Stimulated activated CD4-positive, alpha-beta T cell treated with anti-CD3 and anti-CD28 coated beads, Interleukin-4, amount 100 ng/mL, for 1 hour (primary cell): Measurements from ENCODE around the gene ARFRP1.
"Not testable (repeated sequence)": the region's sequence is repeated elsewhere in the genome, so short reads cannot be mapped to it uniquely, and the experiment has no call there.

Experiments used
- DNase-seq: peaks from one replicate; pipeline ENCODE4 v3.0.0-alpha.2; 2020

Gene ARFRP1

GRCh38 chr20:63671695-63672094, 36.1 kb downstream of the ARFRP1 start:
- not testable (repeated sequence) for DNase-seq

- DNase-seq: no peak
These were observed 39.4 kb downstream of the ARFRP1 start for GRCh38 chr20:63668351-63668750.

DNA sequence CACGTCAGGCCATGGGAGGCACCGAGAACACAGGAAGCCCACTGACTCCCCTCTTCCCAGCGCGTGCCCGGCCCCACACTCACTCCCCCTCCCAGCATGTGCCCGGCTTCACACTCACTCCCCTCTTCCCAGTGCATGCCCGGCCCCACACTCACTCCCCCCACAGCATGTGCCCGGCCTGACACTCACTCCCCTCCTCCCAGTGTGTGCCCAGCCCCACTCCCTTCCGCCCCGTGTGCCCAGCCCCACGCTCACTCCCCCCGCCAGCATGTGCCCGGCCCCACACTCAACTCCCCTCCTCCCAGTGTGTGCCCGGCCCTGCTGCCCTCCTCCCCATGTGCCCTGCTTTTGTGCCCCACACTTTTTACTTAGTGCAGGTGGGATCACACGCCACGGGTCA, 39.9 kb downstream of the ARFRP1 start:
- no peak for DNase-seq

GRCh38 chr20:63665708-63666107, 42.1 kb downstream of the ARFRP1 start:
- no peak for DNase-seq

- DNase-seq: no peak
These were observed 42.7 kb downstream of the ARFRP1 start for GRCh38 chr20:63664861-63665594.

GRCh38 chr20:63664143-63664851, 43.5 kb downstream of the ARFRP1 start:
- DNase-seq: no peak

- no peak for DNase-seq
These were observed 44.3 kb downstream of the ARFRP1 start for GRCh38 chr20:63663332-63664066.

DNA sequence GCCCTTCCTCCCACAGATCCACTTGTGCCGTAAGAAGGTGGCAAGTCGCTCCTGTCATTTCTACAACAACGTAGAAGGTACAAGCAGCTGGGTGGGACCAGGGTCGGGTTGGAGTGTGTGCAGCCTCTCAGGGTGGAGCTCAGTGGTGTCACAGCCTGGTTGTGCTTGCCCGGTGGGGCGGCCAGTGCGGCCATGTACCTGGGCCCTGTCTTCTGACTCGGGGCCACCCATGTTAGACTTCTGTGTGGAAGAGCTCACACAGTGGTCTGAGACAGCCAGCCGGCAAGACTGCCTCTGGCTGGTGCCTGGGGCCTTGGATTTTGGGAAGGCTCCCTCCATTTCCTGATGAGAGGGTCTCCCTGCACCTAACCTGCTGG, 45.0 kb downstream of the ARFRP1 start:
- DNase-seq: no peak

DNA sequence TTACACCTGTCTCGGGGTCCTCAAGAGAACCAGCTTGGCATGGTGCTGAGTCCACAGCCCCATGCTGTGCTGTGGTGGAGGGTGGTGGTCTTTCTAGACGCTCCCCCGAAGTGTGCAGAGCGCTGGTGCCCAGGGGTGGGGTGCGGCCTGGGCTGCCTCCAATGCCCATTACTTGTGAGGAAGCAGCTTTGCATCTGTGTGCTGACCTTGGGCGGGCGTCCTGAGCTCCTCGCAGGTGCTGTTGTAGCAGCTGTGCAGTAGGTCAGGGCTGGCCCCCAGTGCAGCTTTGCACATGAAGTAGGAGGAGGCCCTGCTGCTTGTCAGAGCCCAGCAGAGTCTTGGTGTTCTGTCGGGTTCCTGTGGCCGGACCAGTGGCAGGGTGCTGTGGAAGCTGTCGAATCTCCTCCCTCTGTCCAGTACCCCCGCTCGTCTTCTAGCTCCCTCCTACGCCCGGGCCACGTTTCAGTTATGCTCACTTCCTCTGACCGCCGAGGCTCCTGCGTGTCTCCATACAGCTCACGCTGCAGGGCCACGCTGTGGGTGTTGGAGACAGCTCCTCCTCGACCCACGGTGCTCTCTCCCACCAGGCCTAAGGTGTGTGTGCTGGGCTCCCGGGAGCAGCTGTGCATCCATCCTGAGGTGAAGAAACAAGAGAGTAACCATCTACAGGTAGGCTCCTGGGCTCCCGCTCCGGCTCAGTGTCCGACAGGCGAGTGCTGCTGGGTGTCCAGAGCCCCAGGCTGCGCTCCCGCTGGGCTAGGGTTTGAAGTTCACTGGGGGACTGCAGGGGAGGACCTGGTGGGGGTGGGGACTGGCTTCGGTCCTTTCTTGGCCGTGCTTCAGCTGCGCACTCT, 45.6 kb downstream of the ARFRP1 start:
- DNase-seq: no peak

GRCh38 chr20:63661108-63661507, 46.7 kb downstream of the ARFRP1 start:
- no peak for DNase-seq

- DNase-seq: no peak
These were observed 47.2 kb downstream of the ARFRP1 start for GRCh38 chr20:63660622-63661021.

DNA sequence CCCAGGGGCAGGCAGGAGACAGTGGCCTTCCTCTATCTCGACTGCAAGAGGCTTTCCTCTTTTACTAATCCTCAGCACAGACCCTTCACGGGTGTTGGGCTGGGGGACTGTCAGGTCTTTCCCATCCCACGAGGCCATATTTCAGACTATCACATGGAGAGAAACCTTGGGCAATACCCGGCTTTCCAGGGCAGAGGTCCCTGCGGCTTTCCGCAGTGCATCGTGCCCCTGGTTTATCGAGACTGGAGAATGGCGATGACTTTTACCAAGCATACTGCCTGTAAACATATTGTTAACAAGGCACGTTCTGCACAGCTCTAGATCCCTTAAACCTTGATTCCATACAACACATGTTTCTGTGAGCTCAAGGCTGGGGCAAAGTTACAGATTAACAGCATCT, 47.6 kb downstream of the ARFRP1 start:
- DNase-seq: not testable (repeated sequence)

- no peak for DNase-seq
These were observed 48.4 kb downstream of the ARFRP1 start for GRCh38 chr20:63659370-63659769.

DNA sequence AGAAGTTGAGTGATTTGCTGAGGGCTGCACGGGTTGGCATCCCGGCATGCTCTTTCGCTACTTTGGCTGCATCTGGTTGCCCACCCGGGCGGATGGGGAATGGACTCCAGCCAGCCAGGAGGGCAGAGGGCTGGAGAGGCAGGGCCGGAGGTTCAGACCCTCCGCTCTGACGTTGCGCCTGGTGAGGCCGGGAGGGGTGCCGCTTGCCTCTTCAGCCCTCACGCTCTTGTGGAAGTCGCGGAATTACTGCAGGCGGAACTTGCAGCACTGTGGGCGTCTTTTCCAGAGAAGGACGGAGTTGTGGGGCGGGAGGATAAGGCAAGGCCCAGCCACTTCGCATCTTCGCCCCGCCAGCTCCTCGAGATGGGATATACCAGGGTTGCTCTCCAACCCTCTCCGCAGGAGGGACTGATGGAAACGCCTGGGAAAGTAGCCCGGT, 49.0 kb downstream of the ARFRP1 start:
- no peak for DNase-seq

DNA sequence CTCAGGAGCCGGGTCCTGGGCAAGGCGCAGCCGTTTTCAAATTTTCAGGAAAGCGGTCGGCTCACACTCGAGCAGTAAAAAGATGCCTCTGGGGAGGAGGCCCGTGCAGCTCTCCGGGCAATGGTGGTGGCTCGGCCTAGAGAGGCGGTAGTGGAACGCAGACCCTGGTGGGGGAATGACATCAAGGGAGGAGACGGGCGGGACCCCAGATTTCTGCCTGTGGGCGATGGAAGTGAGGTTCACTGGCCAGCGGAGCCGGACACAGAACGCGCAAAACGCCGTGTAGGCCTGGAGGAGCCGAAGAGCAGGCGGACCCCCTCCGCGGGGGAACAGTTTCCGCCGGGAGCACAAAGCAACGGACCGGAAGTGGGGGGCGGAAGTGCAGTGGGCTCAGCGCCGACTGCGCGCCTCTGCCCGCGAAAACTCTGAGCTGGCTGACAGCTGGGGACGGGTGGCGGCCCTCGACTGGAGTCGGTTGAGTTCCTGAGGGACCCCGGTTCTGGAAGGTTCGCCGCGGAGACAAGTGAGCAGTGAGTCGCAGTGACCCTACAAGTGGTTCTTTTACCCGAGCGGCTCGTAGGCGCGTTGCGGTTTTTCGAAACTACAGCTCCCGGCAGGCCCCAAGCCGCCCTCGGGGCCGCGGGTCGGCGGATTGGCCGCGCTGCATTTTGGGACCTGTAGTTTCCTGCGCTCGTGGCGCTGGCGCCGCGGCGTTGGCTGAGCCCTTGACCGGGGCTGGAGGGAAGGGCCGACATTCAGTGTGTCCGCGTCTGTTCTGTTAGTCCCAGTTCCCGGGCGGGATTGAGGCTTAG, 49.6 kb downstream of the ARFRP1 start, which contains the start of gene RTEL1:
Gene RTEL1 (plus strand): TSS at position 376 of the 812 bp plus-strand sequence. CDS start 1,091 bp downstream, outside the sequence.
- DNase-seq: peak; percentile 87

GRCh38 chr20:63657260-63657936, 50.4 kb downstream of the ARFRP1 start:
- DNase-seq: no peak

DNA sequence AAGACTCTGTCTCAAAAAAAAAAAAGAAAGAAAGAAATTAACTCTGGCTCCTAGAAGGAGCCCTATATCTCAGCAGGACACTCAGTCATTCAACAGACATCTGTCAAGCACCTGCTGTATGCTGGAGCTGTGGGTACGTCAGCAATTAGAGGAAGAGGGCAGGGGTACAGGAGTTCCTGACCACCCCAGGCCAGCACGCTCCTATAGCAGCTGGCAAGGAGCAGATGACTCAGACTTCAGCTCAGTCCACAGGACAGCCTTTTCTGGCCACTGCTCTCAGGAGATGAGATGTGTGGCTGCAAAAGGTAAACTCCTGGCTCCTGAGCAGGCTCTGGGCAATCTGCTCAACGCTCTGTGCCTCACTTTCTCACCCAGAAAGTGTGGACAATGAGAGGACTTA, 51.3 kb downstream of the ARFRP1 start:
- no peak for DNase-seq

GRCh38 chr20:63655249-63655648, 52.5 kb downstream of the ARFRP1 start:
- DNase-seq: no peak

GRCh38 chr20:63653974-63654668, 53.7 kb downstream of the ARFRP1 start:
- no peak for DNase-seq
